ENCODE data around the gene CUTA. TPM values are rescaled to one million over a fixed set of nuclear protein-coding genes. Genes with fewer than 3 reads are reported as not detected.
A peak's percentile ranks its signal among the peaks of the same experiment; 100 is the strongest.

The CUTA gene
- polyA plus RNA-seq, 1 donor from 2014 or later: 343 TPM

DNA sequence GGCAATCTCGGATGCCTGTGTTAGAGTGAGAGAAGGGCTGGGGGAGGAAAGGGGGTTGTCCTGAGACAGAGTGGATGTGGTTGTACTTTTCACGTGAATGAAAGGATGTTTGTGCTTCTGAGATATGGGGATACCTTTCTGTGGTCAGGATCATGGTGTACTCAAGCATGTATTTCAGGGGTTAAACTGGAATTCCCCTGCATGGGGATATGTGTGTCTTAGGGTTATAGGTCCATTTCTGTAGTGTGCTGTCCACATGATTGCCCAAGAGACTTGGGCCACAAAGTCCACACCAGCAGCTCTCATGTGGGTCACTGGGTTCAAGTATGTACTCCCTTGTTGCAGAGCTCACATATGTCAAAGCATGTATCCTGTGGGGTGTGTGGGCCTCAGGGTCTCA lies 12.4 kb upstream of the CUTA start:
- peak overlapping the region; percentile 87 for H3K4me3 ChIP-seq (ENCODE audit: low read length)
- H3K9me3 ChIP-seq (ENCODE audit: low read length): no peaks in the 10 kb centered on the region
- no peaks in the 10 kb centered on the region for H3F3A ChIP-seq (ENCODE audit: insufficient read depth, low read length, poor library complexity, severe bottlenecking)
- H3K79me2 ChIP-seq (replicated peaks; ENCODE audit: insufficient read depth, low read length): peaks cover 42% of the 10 kb centered on the region
- no peak for TF ChIP-seq MXI1 (conservative IDR thresholded peaks at IDR 0.05; ENCODE audit: poor library complexity, severe bottlenecking)
- no peak for TF ChIP-seq POLR2AphosphoS5 (IDR thresholded peaks at IDR 0.05)
- no peak for TF ChIP-seq EP300 (conservative IDR thresholded peaks at IDR 0.05; ENCODE audit: poor library complexity, severe bottlenecking)
- TF ChIP-seq, protein P1, sequence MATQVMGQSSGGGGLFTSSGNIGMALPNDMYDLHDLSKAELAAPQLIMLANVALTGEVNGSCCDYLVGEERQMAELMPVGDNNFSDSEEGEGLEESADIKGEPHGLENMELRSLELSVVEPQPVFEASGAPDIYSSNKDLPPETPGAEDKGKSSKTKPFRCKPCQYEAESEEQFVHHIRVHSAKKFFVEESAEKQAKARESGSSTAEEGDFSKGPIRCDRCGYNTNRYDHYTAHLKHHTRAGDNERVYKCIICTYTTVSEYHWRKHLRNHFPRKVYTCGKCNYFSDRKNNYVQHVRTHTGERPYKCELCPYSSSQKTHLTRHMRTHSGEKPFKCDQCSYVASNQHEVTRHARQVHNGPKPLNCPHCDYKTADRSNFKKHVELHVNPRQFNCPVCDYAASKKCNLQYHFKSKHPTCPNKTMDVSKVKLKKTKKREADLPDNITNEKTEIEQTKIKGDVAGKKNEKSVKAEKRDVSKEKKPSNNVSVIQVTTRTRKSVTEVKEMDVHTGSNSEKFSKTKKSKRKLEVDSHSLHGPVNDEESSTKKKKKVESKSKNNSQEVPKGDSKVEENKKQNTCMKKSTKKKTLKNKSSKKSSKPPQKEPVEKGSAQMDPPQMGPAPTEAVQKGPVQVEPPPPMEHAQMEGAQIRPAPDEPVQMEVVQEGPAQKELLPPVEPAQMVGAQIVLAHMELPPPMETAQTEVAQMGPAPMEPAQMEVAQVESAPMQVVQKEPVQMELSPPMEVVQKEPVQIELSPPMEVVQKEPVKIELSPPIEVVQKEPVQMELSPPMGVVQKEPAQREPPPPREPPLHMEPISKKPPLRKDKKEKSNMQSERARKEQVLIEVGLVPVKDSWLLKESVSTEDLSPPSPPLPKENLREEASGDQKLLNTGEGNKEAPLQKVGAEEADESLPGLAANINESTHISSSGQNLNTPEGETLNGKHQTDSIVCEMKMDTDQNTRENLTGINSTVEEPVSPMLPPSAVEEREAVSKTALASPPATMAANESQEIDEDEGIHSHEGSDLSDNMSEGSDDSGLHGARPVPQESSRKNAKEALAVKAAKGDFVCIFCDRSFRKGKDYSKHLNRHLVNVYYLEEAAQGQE (IDR thresholded peaks at IDR 0.05; ENCODE audit: borderline replicate concordance): no peak
- no peak for TF ChIP-seq SMC3 (conservative IDR thresholded peaks at IDR 0.05; ENCODE audit: poor library complexity)
- TF ChIP-seq, protein P2, sequence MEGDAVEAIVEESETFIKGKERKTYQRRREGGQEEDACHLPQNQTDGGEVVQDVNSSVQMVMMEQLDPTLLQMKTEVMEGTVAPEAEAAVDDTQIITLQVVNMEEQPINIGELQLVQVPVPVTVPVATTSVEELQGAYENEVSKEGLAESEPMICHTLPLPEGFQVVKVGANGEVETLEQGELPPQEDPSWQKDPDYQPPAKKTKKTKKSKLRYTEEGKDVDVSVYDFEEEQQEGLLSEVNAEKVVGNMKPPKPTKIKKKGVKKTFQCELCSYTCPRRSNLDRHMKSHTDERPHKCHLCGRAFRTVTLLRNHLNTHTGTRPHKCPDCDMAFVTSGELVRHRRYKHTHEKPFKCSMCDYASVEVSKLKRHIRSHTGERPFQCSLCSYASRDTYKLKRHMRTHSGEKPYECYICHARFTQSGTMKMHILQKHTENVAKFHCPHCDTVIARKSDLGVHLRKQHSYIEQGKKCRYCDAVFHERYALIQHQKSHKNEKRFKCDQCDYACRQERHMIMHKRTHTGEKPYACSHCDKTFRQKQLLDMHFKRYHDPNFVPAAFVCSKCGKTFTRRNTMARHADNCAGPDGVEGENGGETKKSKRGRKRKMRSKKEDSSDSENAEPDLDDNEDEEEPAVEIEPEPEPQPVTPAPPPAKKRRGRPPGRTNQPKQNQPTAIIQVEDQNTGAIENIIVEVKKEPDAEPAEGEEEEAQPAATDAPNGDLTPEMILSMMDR (IDR thresholded peaks at IDR 0.05; ENCODE audit: poor library complexity, severe bottlenecking): no peak
- no peak for TF ChIP-seq TAF1 (IDR thresholded peaks at IDR 0.05; ENCODE audit: low read depth)
- TF ChIP-seq RAD21 (conservative IDR thresholded peaks at IDR 0.05): no peak
- TF ChIP-seq EZH2 (IDR thresholded peaks at IDR 0.05; ENCODE audit: borderline replicate concordance, insufficient read depth, low read length, poor library complexity, severe bottlenecking): no peak
- no peaks in the 10 kb centered on the region for H3K36me3 ChIP-seq (ENCODE audit: insufficient read depth, low read length)
- no peak overlapping the region for H2AFZ ChIP-seq (ENCODE audit: low read depth, low read length)
- H3K27ac ChIP-seq (ENCODE audit: low read length): peak overlapping the region; percentile 81
- H3K9me2 ChIP-seq (ENCODE audit: insufficient read depth, low read length): no peaks in the 10 kb centered on the region
- peak overlapping the region; percentile 96 for H3K4me2 ChIP-seq (ENCODE audit: low read length)
- no peaks in the 10 kb centered on the region for H3K27me3 ChIP-seq (ENCODE audit: insufficient read depth, low read depth, low read length)
- no peaks in the 10 kb centered on the region for H4K20me1 ChIP-seq (ENCODE audit: insufficient read depth)
- H3K9ac ChIP-seq (ENCODE audit: low read length): peak overlapping the region; percentile 81

DNA sequence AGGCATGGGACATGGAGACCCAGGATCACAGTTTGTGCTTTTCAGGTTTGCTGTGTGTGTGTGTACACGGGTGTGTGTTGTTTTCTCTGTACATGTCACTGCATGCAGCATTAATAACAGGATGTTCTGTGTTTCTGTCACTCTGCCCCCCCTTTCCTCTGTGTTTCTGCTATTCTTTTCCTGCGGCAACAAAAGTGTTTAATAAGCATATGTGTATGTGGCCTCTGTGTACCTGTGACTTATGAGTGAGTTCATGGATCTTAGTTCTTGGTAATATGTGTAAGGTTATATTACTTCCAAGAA lies 11.8 kb upstream of the CUTA start:
- H3K36me3 ChIP-seq (ENCODE audit: insufficient read depth, low read length): no peaks in the 10 kb centered on the region
- no peaks in the 10 kb centered on the region for H3K9me2 ChIP-seq (ENCODE audit: insufficient read depth, low read length)
- H3K4me3 ChIP-seq (ENCODE audit: low read length): peak overlapping the region; percentile 87
- peak overlapping the region; percentile 81 for H3K27ac ChIP-seq (ENCODE audit: low read length)
- peak overlapping the region; percentile 95 for H3K4me2 ChIP-seq (ENCODE audit: low read length)
- TF ChIP-seq, protein P1 (IDR thresholded peaks at IDR 0.05; ENCODE audit: borderline replicate concordance): no peak
- TF ChIP-seq EZH2 (IDR thresholded peaks at IDR 0.05; ENCODE audit: borderline replicate concordance, insufficient read depth, low read length, poor library complexity, severe bottlenecking): no peak
- TF ChIP-seq MXI1 (conservative IDR thresholded peaks at IDR 0.05; ENCODE audit: poor library complexity, severe bottlenecking): no peak
- TF ChIP-seq POLR2AphosphoS5 (IDR thresholded peaks at IDR 0.05): no peak
- TF ChIP-seq, protein P2 (IDR thresholded peaks at IDR 0.05; ENCODE audit: poor library complexity, severe bottlenecking): no peak
- TF ChIP-seq SMC3 (conservative IDR thresholded peaks at IDR 0.05; ENCODE audit: poor library complexity): no peak
- TF ChIP-seq TAF1 (IDR thresholded peaks at IDR 0.05; ENCODE audit: low read depth): no peak
- TF ChIP-seq RAD21 (conservative IDR thresholded peaks at IDR 0.05): no peak
- no peak for TF ChIP-seq EP300 (conservative IDR thresholded peaks at IDR 0.05; ENCODE audit: poor library complexity, severe bottlenecking)
- no peaks in the 10 kb centered on the region for H4K20me1 ChIP-seq (ENCODE audit: insufficient read depth)
- H3F3A ChIP-seq (ENCODE audit: insufficient read depth, low read length, poor library complexity, severe bottlenecking): peaks cover 3% of the 10 kb centered on the region
- no peaks in the 10 kb centered on the region for H3K9me3 ChIP-seq (ENCODE audit: low read length)
- H3K27me3 ChIP-seq (ENCODE audit: insufficient read depth, low read depth, low read length): no peaks in the 10 kb centered on the region
- H2AFZ ChIP-seq (ENCODE audit: low read depth, low read length): no peak overlapping the region
- H3K79me2 ChIP-seq (replicated peaks; ENCODE audit: insufficient read depth, low read length): peaks cover 42% of the 10 kb centered on the region
- peak overlapping the region; percentile 81 for H3K9ac ChIP-seq (ENCODE audit: low read length)
